Measurements from ENCODE around the gene EXOC3. TPM values are rescaled to one million over a fixed set of nuclear protein-coding genes. Genes with fewer than 3 reads are reported as not detected.

EXOC3 gene
- total RNA-seq, 2 experiments from 2014 or later = 31.0 to 58.2 TPM

DNA sequence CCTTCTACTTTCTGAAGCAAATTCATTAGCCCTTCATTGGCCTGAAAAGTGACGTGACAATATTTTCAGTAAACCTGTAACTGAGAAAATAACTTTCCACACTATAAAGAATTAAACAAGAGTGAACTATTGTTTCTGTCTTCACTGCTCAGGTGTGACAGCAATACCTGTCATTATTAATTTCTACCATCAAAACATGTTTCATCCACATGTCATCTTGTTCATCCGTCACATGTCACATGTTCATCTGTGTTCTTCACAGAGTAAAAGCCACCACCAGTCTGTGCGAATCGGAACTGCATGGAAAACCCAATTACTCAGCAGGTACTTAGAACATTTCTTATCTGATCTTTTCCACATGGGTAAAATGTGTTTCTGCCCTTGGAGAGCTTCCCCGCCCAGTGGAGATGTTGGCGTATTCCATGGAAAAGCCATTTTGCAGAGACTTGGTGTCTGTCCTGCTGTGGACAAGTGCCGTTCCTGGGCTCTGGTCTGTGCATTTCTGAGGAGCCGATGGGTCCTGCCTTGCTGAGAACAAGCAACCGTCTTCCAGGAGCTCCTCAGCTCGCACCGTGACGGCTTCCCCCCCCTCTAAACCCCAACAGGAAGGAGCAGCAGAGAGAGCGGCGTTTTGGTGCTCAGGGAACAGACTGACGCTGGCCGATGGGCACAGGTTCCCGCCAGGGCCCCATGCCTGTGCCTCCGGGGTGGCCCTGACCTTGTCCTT, 10.6 kb upstream of the EXOC3 start:
- no peaks in the 10 kb centered on the region for H3K4me1 ChIP-seq (ENCODE audit: insufficient read depth, low read length, poor library complexity, severe bottlenecking)
- no peak for TF ChIP-seq EZH2phosphoT487 (IDR thresholded peaks at IDR 0.05; ENCODE audit: borderline replicate concordance, low read depth, low read length)
- TF ChIP-seq, protein P1, sequence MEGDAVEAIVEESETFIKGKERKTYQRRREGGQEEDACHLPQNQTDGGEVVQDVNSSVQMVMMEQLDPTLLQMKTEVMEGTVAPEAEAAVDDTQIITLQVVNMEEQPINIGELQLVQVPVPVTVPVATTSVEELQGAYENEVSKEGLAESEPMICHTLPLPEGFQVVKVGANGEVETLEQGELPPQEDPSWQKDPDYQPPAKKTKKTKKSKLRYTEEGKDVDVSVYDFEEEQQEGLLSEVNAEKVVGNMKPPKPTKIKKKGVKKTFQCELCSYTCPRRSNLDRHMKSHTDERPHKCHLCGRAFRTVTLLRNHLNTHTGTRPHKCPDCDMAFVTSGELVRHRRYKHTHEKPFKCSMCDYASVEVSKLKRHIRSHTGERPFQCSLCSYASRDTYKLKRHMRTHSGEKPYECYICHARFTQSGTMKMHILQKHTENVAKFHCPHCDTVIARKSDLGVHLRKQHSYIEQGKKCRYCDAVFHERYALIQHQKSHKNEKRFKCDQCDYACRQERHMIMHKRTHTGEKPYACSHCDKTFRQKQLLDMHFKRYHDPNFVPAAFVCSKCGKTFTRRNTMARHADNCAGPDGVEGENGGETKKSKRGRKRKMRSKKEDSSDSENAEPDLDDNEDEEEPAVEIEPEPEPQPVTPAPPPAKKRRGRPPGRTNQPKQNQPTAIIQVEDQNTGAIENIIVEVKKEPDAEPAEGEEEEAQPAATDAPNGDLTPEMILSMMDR (conservative IDR thresholded peaks at IDR 0.05; ENCODE audit: low read length) = no peak
- intact Hi-C loops (cut with micrococcal nuclease; ENCODE audit: unreplicated experiment) = no loop called here
- H4K20me1 ChIP-seq (ENCODE audit: insufficient read depth, low read length) = no peaks in the 10 kb centered on the region
- DNase-seq (ENCODE audit: low spot score) = no peak
- no peak overlapping the region for H3K4me3 ChIP-seq (ENCODE audit: low read depth, low read length, poor library complexity, severe bottlenecking)
- POLR2A ChIA-PET = no interaction called here
- CTCF ChIA-PET (ENCODE audit: unreplicated experiment) = no interaction called here
- no peaks in the 10 kb centered on the region for H3K9me3 ChIP-seq (ENCODE audit: low read length)
- no peak overlapping the region for H3K27ac ChIP-seq (ENCODE audit: low read depth, low read length, poor library complexity, severe bottlenecking)
- H2AFZ ChIP-seq (ENCODE audit: low read length) = no peak overlapping the region
- H3K36me3 ChIP-seq (ENCODE audit: insufficient read depth, low read length) = no peaks in the 10 kb centered on the region
- no TSS peak for BruUV-seq (replicated peaks)
- no peaks in the 10 kb centered on the region for H3K79me2 ChIP-seq (ENCODE audit: insufficient read depth, low read depth, low read length)
- H3K4me2 ChIP-seq (ENCODE audit: low read length) = no peak overlapping the region
- H3K9me2 ChIP-seq (ENCODE audit: insufficient read depth, low read length) = no peaks in the 10 kb centered on the region

DNA sequence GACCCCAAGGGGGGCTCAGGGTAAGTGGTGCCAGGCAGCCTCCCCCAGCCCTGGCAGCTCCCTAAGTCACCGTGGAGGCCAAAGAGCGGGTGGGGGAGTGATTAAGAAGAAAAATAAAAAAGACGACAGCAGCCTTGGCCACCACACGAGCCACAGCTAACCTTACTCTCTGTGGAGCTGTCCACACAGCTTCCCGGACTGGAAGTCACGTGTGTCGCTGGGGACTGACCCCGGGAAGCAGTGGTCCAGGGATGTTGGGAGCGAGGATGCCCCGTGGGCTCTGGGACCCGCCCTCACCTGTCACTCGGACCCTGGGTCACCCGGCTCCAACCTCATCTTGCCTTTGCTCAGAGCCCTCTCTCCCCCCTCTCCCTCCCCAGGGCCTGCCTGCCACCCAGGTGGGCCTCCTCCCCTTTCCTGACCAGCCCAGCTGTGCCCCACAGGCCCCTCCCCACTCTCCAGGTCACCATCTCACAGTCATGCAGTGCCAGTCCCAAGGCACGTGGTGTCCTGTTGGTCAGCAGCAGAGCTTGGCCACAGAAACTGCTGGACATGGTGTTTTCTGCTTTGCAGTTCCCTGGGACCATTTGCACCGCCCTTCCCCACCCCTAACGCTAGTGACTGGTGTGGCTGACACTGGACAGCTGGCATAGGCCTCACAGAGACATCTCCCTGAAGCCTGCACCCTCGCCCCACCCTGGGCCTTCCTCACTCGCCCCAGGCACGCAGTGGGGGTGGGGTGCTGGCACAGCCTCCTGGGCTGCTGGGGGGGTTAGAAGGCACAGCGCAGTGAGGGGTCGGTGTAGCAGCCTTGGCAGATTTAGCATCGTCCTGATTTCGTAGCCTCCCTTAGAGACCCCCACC, 9.8 kb upstream of the EXOC3 start:
- intact Hi-C loops (cut with micrococcal nuclease; ENCODE audit: unreplicated experiment) = no loop called here
- no peak overlapping the region for H3K4me2 ChIP-seq (ENCODE audit: low read length)
- no peaks in the 10 kb centered on the region for H3K79me2 ChIP-seq (ENCODE audit: insufficient read depth, low read depth, low read length)
- no peak overlapping the region for H2AFZ ChIP-seq (ENCODE audit: low read length)
- BruUV-seq (replicated peaks) = no TSS peak
- H3K9me3 ChIP-seq (ENCODE audit: low read length) = no peaks in the 10 kb centered on the region
- H3K4me3 ChIP-seq (ENCODE audit: low read depth, low read length, poor library complexity, severe bottlenecking) = no peak overlapping the region
- no peaks in the 10 kb centered on the region for H3K9me2 ChIP-seq (ENCODE audit: insufficient read depth, low read length)
- H3K27ac ChIP-seq (ENCODE audit: low read depth, low read length, poor library complexity, severe bottlenecking) = no peak overlapping the region
- ChIA-PET POLR2A (interaction anchor here (0.5 kb wide), 1 partner anchor 29 kb away, joined by 3 read pairs; no protein-coding TSS in a partner anchor), CTCF (ENCODE audit: unreplicated experiment) (no interaction called here)
- DNase-seq (ENCODE audit: low spot score) = no peak
- H3K36me3 ChIP-seq (ENCODE audit: insufficient read depth, low read length) = no peaks in the 10 kb centered on the region
- TF ChIP-seq, protein P1 (conservative IDR thresholded peaks at IDR 0.05; ENCODE audit: low read length) = no peak
- TF ChIP-seq EZH2phosphoT487 (IDR thresholded peaks at IDR 0.05; ENCODE audit: borderline replicate concordance, low read depth, low read length) = no peak
- H3K4me1 ChIP-seq (ENCODE audit: insufficient read depth, low read length, poor library complexity, severe bottlenecking) = no peaks in the 10 kb centered on the region
- no peaks in the 10 kb centered on the region for H4K20me1 ChIP-seq (ENCODE audit: insufficient read depth, low read length)

All from OCI-LY7 (cell line).